DND-41 (cell line): Measurements from ENCODE around the gene TMEM132D.

Source experiments
- CTCF ChIP-seq: IDR thresholded peaks from 2 replicates; pipeline ENCODE4 v1.5.1; 2012; ENCODE audit warnings: borderline replicate concordance, low read length, moderate library complexity, mild to moderate bottlenecking; ENCODE audit not compliant: poor library complexity, severe bottlenecking; ENCODE audit errors: extremely low read depth
- EZH2 ChIP-seq: IDR thresholded peaks from 3 replicates; pipeline ENCODE4 v1.6.1; 2012; ENCODE audit warnings: borderline replicate concordance, low read depth, mild to moderate bottlenecking, moderate library complexity, low read length, inconsistent platforms; ENCODE audit not compliant: severe bottlenecking

GRCh38 chr12:129080391-129080790 lies 823.4 kb downstream of the TMEM132D start:
- no peak for TF ChIP-seq CTCF
- no peak for TF ChIP-seq EZH2
